Stimulated activated CD4-positive, alpha-beta T cell treated with anti-CD3 and anti-CD28 coated beads, TNF-alpha, amount 100 ng/mL, for 24 hours (primary cell): ENCODE data around the gene SDC4.
A peak's percentile ranks its signal among the peaks of the same experiment; 100 is the strongest.

Experiments
- DNase-seq, 3 experiments: peaks; one replicate each; pipeline ENCODE4 v3.0.0-alpha.2; 2020; ENCODE audit warnings: low read depth in 3 of 3

SDC4 gene, protein sequence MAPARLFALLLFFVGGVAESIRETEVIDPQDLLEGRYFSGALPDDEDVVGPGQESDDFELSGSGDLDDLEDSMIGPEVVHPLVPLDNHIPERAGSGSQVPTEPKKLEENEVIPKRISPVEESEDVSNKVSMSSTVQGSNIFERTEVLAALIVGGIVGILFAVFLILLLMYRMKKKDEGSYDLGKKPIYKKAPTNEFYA

GRCh38 chr20:45347936-45348778 lies at the start of gene SDC4:
SDC4 (minus strand) TSS chr20:45348424; CDS start chr20:45348384, 40 bp downstream.
- DNase-seq: peak; percentile 28 to 65 (median 53)

DNA sequence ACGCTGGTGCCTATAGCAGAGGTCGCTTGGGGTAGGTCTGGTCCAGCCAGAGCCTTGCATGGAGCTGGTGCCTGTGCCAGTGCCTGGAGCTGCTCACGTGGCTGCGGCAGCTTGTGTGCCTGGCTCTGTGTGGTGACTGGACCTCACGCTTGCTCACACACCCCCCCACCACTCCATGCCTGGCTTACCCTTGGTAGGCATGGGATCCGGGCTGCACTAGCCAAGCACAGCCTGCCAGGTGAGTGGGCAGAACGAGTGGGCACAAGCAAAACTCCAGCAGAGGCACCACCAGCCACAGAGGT lies 46.8 kb upstream of the SDC4 start:
- DNase-seq: no peak

DNA sequence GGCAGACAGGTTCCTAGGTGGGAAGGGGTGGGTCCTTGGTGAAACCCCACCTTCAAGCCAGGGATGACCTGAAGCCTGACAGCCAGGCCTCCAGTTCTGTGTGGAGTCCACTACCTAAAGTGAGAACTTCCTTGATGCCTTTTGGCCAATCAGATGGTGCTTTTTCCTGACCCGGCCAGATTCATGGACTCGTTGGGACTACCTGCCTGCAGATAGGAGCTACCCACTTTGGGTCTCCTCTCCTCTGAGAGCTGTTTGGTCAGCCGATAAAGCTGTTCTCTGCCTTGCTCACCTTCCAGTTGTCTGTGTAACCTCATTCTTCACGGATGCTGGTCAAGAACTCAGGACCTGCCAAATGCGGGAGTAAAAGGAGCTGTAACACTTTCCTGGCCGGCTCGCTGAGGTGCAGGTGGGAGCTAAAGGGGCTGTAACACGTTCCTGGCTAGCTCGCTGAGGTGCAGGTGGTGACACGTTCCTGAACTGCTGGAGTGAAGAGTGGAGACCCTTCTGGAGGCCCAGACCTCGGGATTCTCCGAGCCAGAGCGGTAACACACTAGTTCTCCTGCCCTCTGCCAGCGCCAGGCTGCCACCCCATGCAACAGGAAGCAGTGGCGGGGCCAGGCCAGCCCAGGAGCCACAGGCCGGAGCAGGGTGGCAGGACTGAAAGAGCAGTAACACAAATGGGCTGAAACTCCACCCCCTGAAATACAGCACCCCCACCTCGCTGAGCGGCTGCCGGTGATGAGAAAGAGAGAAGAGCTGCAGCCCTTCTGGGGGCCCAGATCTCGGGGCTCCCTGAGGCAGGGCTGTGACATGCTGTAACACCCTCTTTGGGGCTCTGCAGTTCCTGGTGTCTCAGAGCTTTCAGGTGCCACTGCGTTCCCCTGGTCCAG lies 46.2 kb upstream of the SDC4 start:
- no peak for DNase-seq

DNA sequence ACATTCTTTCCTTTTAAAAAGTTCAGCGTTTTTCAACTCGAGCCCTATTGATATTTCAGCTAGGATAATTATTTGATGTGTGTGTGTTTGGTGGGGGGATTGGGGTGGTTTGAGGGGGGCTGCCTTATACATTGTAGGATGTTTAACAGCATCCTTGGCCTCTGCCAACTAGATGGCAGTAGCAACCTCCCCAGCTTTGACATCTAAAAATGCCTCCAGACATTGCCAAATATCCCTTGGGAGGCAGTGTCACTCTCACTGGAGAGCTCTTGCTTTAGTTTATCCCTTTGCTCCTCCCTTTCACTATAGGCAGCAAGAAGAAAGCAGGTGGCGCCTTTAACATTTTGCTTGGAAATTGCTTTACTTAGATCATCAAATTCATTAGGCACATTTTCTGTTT lies 44.5 kb upstream of the SDC4 start:
- no peak for DNase-seq

DNA sequence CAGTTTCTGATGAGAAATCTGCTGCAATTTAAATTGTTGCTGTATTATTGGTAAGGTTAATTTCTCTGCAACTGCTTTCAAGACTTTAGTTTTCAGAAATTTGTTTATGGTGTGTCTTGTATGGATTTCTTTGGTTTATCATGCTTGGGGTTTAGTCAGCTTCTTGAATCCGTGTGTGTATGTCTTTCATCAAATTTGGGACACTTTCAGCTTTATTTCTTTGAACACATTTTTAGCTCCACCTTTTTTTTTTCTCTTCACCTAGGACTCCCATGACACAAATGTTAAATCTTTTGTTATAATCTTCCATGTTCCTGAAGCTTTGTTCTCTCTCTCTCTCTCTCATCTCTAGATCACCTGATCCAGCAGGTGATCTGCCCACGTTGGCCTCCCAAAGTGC lies 43.3 kb upstream of the SDC4 start:
- DNase-seq: no peak

DNA sequence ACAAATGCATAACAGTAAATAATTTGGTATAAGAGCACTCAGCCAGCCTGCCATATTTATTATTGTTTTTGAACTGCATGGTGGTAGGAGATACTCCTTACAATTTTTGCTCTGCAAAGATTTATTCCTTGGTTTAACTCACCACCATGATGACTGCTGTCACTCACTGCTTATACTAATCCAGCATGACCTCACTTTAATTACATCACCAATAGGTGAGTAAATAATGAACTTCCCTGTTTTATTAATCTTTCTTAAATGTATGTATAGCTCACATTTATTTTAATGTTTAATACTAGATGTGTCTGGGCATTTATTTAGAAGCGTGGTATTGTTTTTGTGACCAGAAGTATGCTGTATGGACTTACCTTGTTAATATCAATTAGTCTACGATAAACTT lies 42.7 kb upstream of the SDC4 start:
- no peak for DNase-seq

GRCh38 chr20:45387274-45387673 lies 39.0 kb upstream of the SDC4 start:
- DNase-seq: no peak

DNA sequence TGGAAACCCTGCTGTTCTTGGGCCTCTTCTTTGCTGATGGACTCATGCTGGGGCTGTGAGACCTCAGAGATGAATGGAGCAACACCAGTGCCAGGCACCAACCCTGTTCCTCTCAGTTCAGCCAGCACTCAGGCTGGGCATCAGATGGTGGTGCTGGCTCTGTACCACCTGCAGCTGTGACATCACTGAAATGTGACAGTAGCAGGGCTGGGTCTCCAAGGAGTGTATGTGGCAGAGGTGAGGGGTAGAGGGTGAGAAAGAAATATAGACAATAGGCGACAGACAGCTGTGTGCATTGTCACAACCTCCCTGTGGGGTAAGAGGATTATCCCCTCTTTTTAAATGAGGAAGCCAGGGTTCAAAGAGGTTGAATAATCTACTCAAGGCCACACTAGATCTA lies 30.0 kb upstream of the SDC4 start, which contains the start of gene TP53TG5:
TSS of gene TP53TG5 (minus strand) at position 135 of the 400 bp plus-strand sequence. CDS start at position 46, 89 bp downstream.
- DNase-seq: no peak

DNA sequence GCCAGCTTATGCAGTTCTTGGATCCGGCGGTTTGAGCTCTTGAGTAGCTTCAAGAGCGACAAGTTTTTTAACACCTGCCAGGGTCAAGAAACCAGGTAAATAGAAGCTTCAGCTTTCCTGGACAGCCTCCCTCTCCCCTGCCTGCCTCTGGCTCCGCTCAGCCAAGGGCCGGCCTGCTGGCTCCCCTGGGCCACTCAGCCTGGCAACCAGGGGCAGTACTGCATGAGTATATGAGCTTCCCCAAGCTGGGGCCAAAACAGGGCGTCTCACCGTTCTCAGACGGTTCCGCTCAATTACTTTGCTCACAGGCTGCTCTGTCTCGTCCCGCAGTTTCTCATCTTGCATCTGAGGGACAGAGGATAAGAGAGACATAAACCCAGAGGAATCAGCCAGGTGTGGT lies 29.0 kb upstream of the SDC4 start:
- DNase-seq: no peak

DNA sequence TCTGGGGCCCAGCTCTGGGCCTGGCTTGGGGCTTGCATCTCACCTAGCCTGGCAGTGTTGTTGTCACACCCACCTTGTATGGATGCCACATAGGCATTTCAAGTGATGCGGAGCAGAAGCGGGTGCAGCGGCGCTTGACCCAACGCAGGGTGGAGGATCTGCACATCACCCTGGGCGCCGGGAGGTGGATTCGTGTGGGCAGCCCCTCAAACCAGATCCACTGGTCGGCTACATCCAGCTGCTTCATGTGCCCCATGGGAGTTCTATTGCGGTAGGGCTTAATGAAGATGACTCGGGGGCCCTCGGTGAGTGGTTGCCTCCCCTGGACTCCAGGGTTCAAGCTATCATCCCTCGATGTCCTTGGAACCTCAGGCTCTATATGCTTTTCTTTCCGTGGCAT lies 26.7 kb upstream of the SDC4 start:
- no peak for DNase-seq

- no peak for DNase-seq
These were observed 25.9 kb upstream of the SDC4 start for GRCh38 chr20:45374101-45374467.

GRCh38 chr20:45373353-45374100 lies 25.3 kb upstream of the SDC4 start:
- DNase-seq: peak; percentile 81 to 90 (median 85)

DNA sequence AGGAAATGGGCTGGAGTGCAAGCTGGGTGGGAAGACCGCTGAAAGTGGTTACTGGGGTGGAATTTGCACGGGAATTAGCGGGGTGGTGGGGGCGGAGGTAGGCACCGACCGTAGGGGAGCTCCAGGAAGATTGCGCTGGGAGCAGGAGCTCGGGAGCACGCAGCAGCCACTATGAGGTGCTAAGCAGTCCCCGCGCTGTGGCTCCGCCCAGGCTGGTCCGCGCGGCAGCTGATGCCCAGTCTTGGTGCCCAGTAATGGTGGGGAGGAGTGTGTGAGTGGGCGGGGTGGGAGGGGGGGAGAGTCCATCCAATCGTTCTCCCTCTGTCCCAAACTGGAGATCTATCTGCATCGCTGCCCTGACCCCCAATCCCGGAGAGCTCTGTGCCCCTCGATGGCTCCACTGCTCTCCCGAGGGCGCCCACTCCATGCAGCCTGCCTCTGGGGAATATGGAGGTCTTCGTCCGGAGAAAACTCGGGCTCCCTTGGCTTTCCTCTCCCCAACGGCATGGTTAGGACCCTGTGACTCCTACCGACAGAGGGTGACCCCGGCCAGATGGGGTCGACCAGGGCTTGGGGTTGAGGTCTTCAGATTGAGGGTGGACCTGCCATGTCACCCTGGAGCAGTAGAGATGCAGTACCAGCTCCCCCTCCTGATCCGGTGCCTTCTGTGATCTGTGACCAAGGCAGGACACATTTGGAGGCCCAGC lies 24.6 kb upstream of the SDC4 start:
- no peak for DNase-seq

- DNase-seq: no peak
These were observed 24.0 kb upstream of the SDC4 start for GRCh38 chr20:45372241-45372640.

GRCh38 chr20:45370571-45371160 lies 22.4 kb upstream of the SDC4 start:
- no peak for DNase-seq

DNA sequence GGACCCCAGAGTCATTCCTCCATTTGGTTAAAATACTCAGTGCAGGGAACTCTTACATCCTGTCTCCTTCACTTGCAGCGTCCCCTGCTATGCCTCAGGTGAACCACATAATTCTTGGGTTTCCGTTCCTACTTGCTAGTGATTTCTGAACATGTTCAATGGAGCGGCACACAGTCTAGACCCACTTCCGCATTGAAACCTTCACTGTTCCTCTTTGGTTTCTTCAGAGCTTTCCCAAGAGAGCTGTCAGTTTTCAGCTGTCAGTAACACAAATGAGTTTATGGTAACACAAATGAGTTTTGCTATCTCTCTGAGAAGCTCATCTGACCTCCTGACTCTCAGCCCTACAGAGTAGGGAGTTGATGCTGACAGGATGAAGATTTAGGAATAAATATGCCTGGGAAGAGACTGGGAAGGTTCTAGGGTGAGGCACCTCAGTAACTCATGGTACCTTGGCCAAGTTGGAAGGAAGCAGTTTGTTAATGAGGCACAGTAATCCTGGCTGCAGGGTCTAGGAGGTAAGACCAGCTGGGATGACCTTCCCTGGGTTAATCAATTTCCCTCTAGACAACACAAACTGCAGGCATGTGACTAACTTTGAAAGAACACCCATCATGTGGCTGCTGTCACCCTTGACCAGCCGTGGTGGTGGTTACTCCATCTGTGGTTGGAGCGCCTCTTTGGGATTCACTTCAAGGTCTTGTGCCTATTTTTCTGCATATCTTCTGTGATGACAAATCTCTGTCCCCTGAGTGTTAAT lies 20.2 kb upstream of the SDC4 start:
- no peak for DNase-seq

GRCh38 chr20:45367126-45367525 lies 18.9 kb upstream of the SDC4 start:
- no peak for DNase-seq

- DNase-seq: no peak
These were observed 18.4 kb upstream of the SDC4 start for GRCh38 chr20:45366631-45367030.

DNA sequence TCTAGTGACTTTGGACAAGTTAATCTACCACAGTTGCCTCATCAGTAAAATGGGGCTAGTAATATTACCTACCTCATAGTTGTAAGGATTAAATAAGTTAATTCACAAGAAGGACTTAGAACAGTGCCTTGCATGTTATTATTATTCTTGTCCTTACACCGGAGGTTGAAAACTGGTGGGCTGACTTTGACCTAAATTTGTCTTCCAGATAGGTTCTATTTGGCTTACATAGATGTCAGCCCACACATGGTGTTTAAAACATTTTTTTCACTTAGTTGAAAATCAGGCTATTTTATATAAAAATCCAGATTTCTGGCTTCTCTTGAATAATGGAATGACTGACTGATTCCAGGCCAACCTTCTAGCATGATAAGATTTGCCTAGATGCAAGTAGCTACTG lies 18.0 kb upstream of the SDC4 start:
- DNase-seq: no peak

GRCh38 chr20:45365444-45365970 lies 17.3 kb upstream of the SDC4 start:
- DNase-seq: no peak
